SH-SY5Y (cell line): ENCODE measurements around the gene MID1.

Experiments
- GATA2 ChIP-seq: IDR thresholded peaks from 2 replicates; pipeline ENCODE4 v1.6.1; 2011; ENCODE audit warnings: mild to moderate bottlenecking, low read depth, low read length
- GATA3 ChIP-seq: IDR thresholded peaks from 2 replicates; pipeline ENCODE4 v1.6.1; 2011; ENCODE audit warnings: low read depth, mild to moderate bottlenecking, low read length, moderate library complexity

- no peak for TF ChIP-seq GATA3
- no peak for TF ChIP-seq GATA2
Measured at GRCh38 chrX:10649265-10649664, 28.9 kb upstream of the MID1 start.
